H1 (cell line): ENCODE measurements around the gene NUB1. TPM values are rescaled to one million over a fixed set of nuclear protein-coding genes. Genes with fewer than 3 reads are reported as not detected.

ENCODE experiments used
- ASH2L ChIP-seq: fragments of 200-600, 300-600 bp; sonication (generic); IDR thresholded peaks from one replicate; pipeline ENCODE4 v1.7.1; 2017; ENCODE audit warnings: low read length
- BACH1 ChIP-seq: IDR thresholded peaks from 2 replicates; pipeline ENCODE4 v1.6.1; 2012; ENCODE audit warnings: low read length, improper control_type of control experiment
- E2F6 ChIP-seq: IDR thresholded peaks from 2 replicates; pipeline ENCODE4 v1.6.1; 2012; ENCODE audit warnings: inconsistent platforms
- RAD21 ChIP-seq, 2 experiments: IDR thresholded peaks in 1 of 2; conservative IDR thresholded peaks in 1 of 2; 2 replicates each; pipeline ENCODE4 v1.6.1; 2011; ENCODE audit warnings: low read depth in 2 of 2, low read length in 2 of 2, improper control_type of control experiment in 1 of 2, inconsistent platforms in 1 of 2, mild to moderate bottlenecking in 1 of 2, moderate library complexity in 1 of 2
- polyA plus RNA-seq, 7 experiments: library from polyadenylated mRNA; depleted of rRNA in 3 of 7; stranded (reverse) in 5 of 7; unstranded in 2 of 7; fragments of >200 nt in 5 of 7; fragments of 200-250 nt in 2 of 7; gene quantifications; 1 replicate in 5 of 7; 2 replicates in 1 of 7; 4 replicates in 1 of 7; pipeline versions ENCODE4 v1.2.1 to v1.2.3, GENCODE V29; 2011 to 2013; ENCODE audit warnings: missing spikeins in 2 of 7, mixed read lengths in 2 of 7
- total RNA-seq: library from RNA; stranded (reverse); fragmentation: NEBNext Ultra II Directional; extraction: Animal tissue kit (Norgen Biotek cat#: 25700); gene quantifications from 2 replicates; pipeline ENCODE4 v1.2.1, GENCODE V29; 2021
- TF ChIP-seq, protein P1 (sequence below): IDR thresholded peaks from 2 replicates; pipeline ENCODE4 v1.6.1; 2011; ENCODE audit warnings: low read length, improper control_type of control experiment
- TF ChIP-seq, protein P2 (sequence below): IDR thresholded peaks from 2 replicates; pipeline ENCODE4 v1.6.1; 2012; ENCODE audit warnings: inconsistent platforms

The NUB1 gene
- total and polyA plus RNA-seq, 2 of the 8 experiments (the other 6 are each of a cell fraction or from before 2014, with no cell fraction given): 22.1 to 43.5 TPM

- TF ChIP-seq, protein P1, sequence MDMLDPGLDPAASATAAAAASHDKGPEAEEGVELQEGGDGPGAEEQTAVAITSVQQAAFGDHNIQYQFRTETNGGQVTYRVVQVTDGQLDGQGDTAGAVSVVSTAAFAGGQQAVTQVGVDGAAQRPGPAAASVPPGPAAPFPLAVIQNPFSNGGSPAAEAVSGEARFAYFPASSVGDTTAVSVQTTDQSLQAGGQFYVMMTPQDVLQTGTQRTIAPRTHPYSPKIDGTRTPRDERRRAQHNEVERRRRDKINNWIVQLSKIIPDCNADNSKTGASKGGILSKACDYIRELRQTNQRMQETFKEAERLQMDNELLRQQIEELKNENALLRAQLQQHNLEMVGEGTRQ: no peak
- TF ChIP-seq, protein P2, sequence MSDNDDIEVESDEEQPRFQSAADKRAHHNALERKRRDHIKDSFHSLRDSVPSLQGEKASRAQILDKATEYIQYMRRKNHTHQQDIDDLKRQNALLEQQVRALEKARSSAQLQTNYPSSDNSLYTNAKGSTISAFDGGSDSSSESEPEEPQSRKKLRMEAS: peak; percentile 90
- TF ChIP-seq BACH1: no peak
- TF ChIP-seq ASH2L: no peak
- TF ChIP-seq E2F6: peak; percentile 83
- TF ChIP-seq RAD21 (IDR thresholded peaks at IDR 0.05 in 1 of 2, conservative IDR thresholded peaks at IDR 0.05 in 1 of 2; ENCODE audit: low read depth in 2 of 2, low read length in 2 of 2): peak; percentile 86 to 90
Observed at GRCh38 chr7:151368136-151368571, 26.5 kb downstream of the NUB1 start (continued).
